ENCODE results near the gene EME2. TPM values are rescaled to one million over a fixed set of nuclear protein-coding genes. Genes with fewer than 3 reads are reported as not detected.

The EME2 gene
- total RNA-seq, 1 experiment from 2014 or later, result 36.3 TPM

- Histone ChIP-seq H3K27ac (ENCODE audit: low read depth, low read length) (0 out of 2 replicates have a peak overlapping the region, but pooled peaks have one; percentile 78), H3K36me3 (ENCODE audit: control insufficient read depth in 1 of 2, insufficient read depth in 2 of 2, low read length in 2 of 2) (peaks cover 0 to 5% of the 10 kb centered on the region in 2 experiments; a peak in 3 of 4 replicates), H2AFZ (ENCODE audit: low read depth, low read length, poor library complexity, severe bottlenecking) (no peak overlapping the region), H3K9me3 (ENCODE audit: control insufficient read depth in 1 of 2, insufficient read depth in 1 of 2, low read depth in 1 of 2, low read length in 2 of 2) (no peaks in the 10 kb centered on the region), H3K79me2 (ENCODE audit: insufficient read depth, low read length) (peaks cover 33% of the 10 kb centered on the region), H3K4me3 (replicated peaks in 1 of 2; ENCODE audit: low read depth in 1 of 2, low read length in 2 of 2) (no peak overlapping the region), H3K4me2 (ENCODE audit: low read length) (peak overlapping the region; percentile 97), H3K27me3 (ENCODE audit: insufficient read depth, low read length) (no peaks in the 10 kb centered on the region), H3K9ac (ENCODE audit: low read length) (peak overlapping the region; percentile 88), H4K20me1 (ENCODE audit: insufficient read depth) (no peaks in the 10 kb centered on the region), H3K4me1 (ENCODE audit: control insufficient read depth in 1 of 2, insufficient read depth in 2 of 2, low read length in 2 of 2) (peaks cover 0 to 22% of the 10 kb centered on the region in 2 experiments; a peak in 3 of 4 replicates), H3K9me2 (ENCODE audit: insufficient read depth) (no peaks in the 10 kb centered on the region)
- POLR2A ChIA-PET, result no interaction called here
- TSS peak; percentile 56 for BruUV-seq (replicated peaks)
- DNase-seq (ENCODE audit: low read depth, low spot score), result no peak
- ATAC-seq, result no peak
- RAD21 ChIA-PET (ENCODE audit: low non-redundant PET in 1 of 2, low total read pairs in 2 of 2, uncharacterized antibody in 2 of 2, unreplicated experiment in 2 of 2), result no interaction called here
- TF ChIP-seq, protein P1, sequence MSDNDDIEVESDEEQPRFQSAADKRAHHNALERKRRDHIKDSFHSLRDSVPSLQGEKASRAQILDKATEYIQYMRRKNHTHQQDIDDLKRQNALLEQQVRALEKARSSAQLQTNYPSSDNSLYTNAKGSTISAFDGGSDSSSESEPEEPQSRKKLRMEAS (IDR thresholded peaks at IDR 0.05), result 0 out of 2 replicates have a peak, but pooled peaks have one; percentile 14
- TF ChIP-seq ZFX (IDR thresholded peaks at IDR 0.05), result no peak
- intact Hi-C loops (cut with micrococcal nuclease), result no loop called here
- CTCF ChIA-PET, result no interaction called here
Observed at GRCh38 chr16:1780677-1781072, 8.1 kb downstream of the EME2 start.

GRCh38 chr16:1781254-1781653, 8.6 kb downstream of the EME2 start:
- no peaks in the 10 kb centered on the region for H4K20me1 ChIP-seq (ENCODE audit: insufficient read depth)
- H3K9ac ChIP-seq (ENCODE audit: low read length), result peak overlapping the region; percentile 88
- H3K4me3 ChIP-seq (replicated peaks in 1 of 2; ENCODE audit: low read depth in 1 of 2, low read length in 2 of 2), result peak overlapping the region; percentile 79 to 88
- peaks cover 0 to 5% of the 10 kb centered on the region in 2 experiments; a peak in 3 of 4 replicates for H3K36me3 ChIP-seq (ENCODE audit: control insufficient read depth in 1 of 2, insufficient read depth in 2 of 2, low read length in 2 of 2)
- no peaks in the 10 kb centered on the region for H3K9me3 ChIP-seq (ENCODE audit: control insufficient read depth in 1 of 2, insufficient read depth in 1 of 2, low read depth in 1 of 2, low read length in 2 of 2)
- H3K4me1 ChIP-seq (ENCODE audit: control insufficient read depth in 1 of 2, insufficient read depth in 2 of 2, low read length in 2 of 2), result peaks cover 0 to 22% of the 10 kb centered on the region in 2 experiments; a peak in 3 of 4 replicates
- ATAC-seq, result no peak
- CTCF ChIA-PET, result no interaction called here
- no peak for DNase-seq (ENCODE audit: low read depth, low spot score)
- peak overlapping the region; percentile 78 for H3K27ac ChIP-seq (ENCODE audit: low read depth, low read length)
- no TSS peak for BruUV-seq (replicated peaks)
- intact Hi-C loops (cut with micrococcal nuclease), result no loop called here
- no peak overlapping the region for H2AFZ ChIP-seq (ENCODE audit: low read depth, low read length, poor library complexity, severe bottlenecking)
- H3K79me2 ChIP-seq (ENCODE audit: insufficient read depth, low read length), result peaks cover 39% of the 10 kb centered on the region
- no peaks in the 10 kb centered on the region for H3K9me2 ChIP-seq (ENCODE audit: insufficient read depth)
- POLR2A ChIA-PET, result no interaction called here
- RAD21 ChIA-PET (ENCODE audit: low non-redundant PET in 1 of 2, low total read pairs in 2 of 2, uncharacterized antibody in 2 of 2, unreplicated experiment in 2 of 2), result no interaction called here
- H3K27me3 ChIP-seq (ENCODE audit: insufficient read depth, low read length), result no peaks in the 10 kb centered on the region
- peak overlapping the region; percentile 97 for H3K4me2 ChIP-seq (ENCODE audit: low read length)
- TF ChIP-seq ZFX (IDR thresholded peaks at IDR 0.05) (no peak), EZH2phosphoT487 (IDR thresholded peaks at IDR 0.05; ENCODE audit: borderline replicate concordance) (no peak), SP1 (IDR thresholded peaks at IDR 0.05; ENCODE audit: low read depth) (no peak), EGR1 (IDR thresholded peaks at IDR 0.05; ENCODE audit: low read depth) (no peak), SRF (IDR thresholded peaks at IDR 0.05; ENCODE audit: low read depth) (no peak), CEBPB (IDR thresholded peaks at IDR 0.05; ENCODE audit: low read depth) (no peak), JUND (IDR thresholded peaks at IDR 0.05) (no peak), POLR2A (IDR thresholded peaks at IDR 0.05; ENCODE audit: borderline replicate concordance, extremely low read depth, insufficient read depth, insufficient read length) (no peak), CBX3 (IDR thresholded peaks at IDR 0.05; ENCODE audit: low read depth) (no peak), ELF1 (IDR thresholded peaks at IDR 0.05; ENCODE audit: borderline replicate concordance, low read depth) (no peak), EZH2 (IDR thresholded peaks at IDR 0.05) (no peak), ZNF274 (IDR thresholded peaks at IDR 0.05; ENCODE audit: low read depth, low read length) (no peak), YY1 (IDR thresholded peaks at IDR 0.05; ENCODE audit: extremely low read depth, insufficient replicate concordance, low read depth, low read length) (no peak), REST (IDR thresholded peaks at IDR 0.05; ENCODE audit: low read depth) (no peak), POLR2AphosphoS5 (IDR thresholded peaks at IDR 0.05; ENCODE audit: low read depth, low read length) (no peak)
- TF ChIP-seq, protein P2, sequence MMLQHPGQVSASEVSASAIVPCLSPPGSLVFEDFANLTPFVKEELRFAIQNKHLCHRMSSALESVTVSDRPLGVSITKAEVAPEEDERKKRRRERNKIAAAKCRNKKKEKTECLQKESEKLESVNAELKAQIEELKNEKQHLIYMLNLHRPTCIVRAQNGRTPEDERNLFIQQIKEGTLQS (IDR thresholded peaks at IDR 0.05), result no peak
- TF ChIP-seq, protein P1 (IDR thresholded peaks at IDR 0.05), result no peak
